SK-N-SH treated with all-trans-retinoic acid at 6 μM for 48 hours (cell line): ENCODE measurements around the gene OR51F2.
"Not testable (repeated sequence)": the region's sequence is repeated elsewhere in the genome, so short reads cannot be mapped to it uniquely, and the experiment has no call there.

Experiments used
- ATAC-seq: fragments of 200-7000 bp; cut with Tn5 transposase; 3 replicates; pipeline ENCODE4 v1.9.1; 2020; ENCODE audit warnings: mild to moderate bottlenecking, moderate library complexity
- ARNTL ChIP-seq: fragments of 450-650 bp; formaldehyde crosslinking; IDR thresholded peaks from 2 replicates; pipeline ENCODE4 v1.5.0; 2020; ENCODE audit warnings: low read depth, mild to moderate bottlenecking, moderate library complexity, borderline replicate concordance
- BACH2 ChIP-seq: fragments of 250-450 bp; sonication (Bioruptor Pico); IDR thresholded peaks from 2 replicates; pipeline ENCODE4 v1.9.0; 2021; ENCODE audit warnings: mild to moderate bottlenecking, borderline replicate concordance
- CSDC2 ChIP-seq: fragments of 250-450 bp; sonication (Bioruptor Pico); IDR thresholded peaks from 2 replicates; pipeline ENCODE4 v1.5.0; 2020; ENCODE audit warnings: mild to moderate bottlenecking, moderate library complexity
- CSRNP3 ChIP-seq: fragments of 250-450 bp; sonication (Bioruptor Pico); IDR thresholded peaks from 2 replicates; pipeline ENCODE4 v1.5.1; 2021; ENCODE audit warnings: mild to moderate bottlenecking, moderate library complexity
- GLIS3 ChIP-seq: fragments of 250-450 bp; sonication (Bioruptor Pico); IDR thresholded peaks from 2 replicates; pipeline ENCODE4 v1.5.0; 2020; ENCODE audit warnings: mild to moderate bottlenecking, moderate library complexity
- PPARA ChIP-seq: fragments of 250-450 bp; sonication (Bioruptor Pico); IDR thresholded peaks from 2 replicates; pipeline ENCODE4 v1.5.0; 2020; ENCODE audit warnings: mild to moderate bottlenecking, borderline replicate concordance
- RARB ChIP-seq: fragments of 250-450 bp; sonication (Bioruptor Pico); IDR thresholded peaks from 2 replicates; pipeline ENCODE4 v1.8.0; 2021; ENCODE audit warnings: mild to moderate bottlenecking, moderate library complexity
- SNAI2 ChIP-seq: fragments of 250-450 bp; sonication (Bioruptor Pico); IDR thresholded peaks from 2 replicates; pipeline ENCODE4 v1.5.0; 2020; ENCODE audit warnings: mild to moderate bottlenecking, moderate library complexity
- TCF4 ChIP-seq: fragments of 250-450 bp; sonication (Bioruptor Pico); IDR thresholded peaks from 2 replicates; pipeline ENCODE4 v1.8.0; 2021; ENCODE audit warnings: mild to moderate bottlenecking, moderate library complexity, borderline replicate concordance
- ZC3H10 ChIP-seq: fragments of 250-450 bp; sonication (Bioruptor Pico); IDR thresholded peaks from 2 replicates; pipeline ENCODE4 v1.5.1; 2021; ENCODE audit warnings: mild to moderate bottlenecking, moderate library complexity
- ZFP3 ChIP-seq: fragments of 250-450 bp; sonication (Bioruptor Pico); IDR thresholded peaks from 2 replicates; pipeline ENCODE4 v1.5.0; 2020; ENCODE audit warnings: mild to moderate bottlenecking, moderate library complexity
- ZFP30 ChIP-seq: fragments of 450-650 bp; formaldehyde crosslinking; IDR thresholded peaks from 2 replicates; pipeline ENCODE4 v1.5.0; 2022; ENCODE audit warnings: mild to moderate bottlenecking, moderate library complexity
- ZNF70 ChIP-seq: fragments of 450-650 bp; formaldehyde crosslinking; IDR thresholded peaks from 2 replicates; pipeline ENCODE4 v1.5.0; 2020; ENCODE audit warnings: mild to moderate bottlenecking, moderate library complexity
- ZNF8 ChIP-seq: fragments of 450-650 bp; formaldehyde crosslinking; IDR thresholded peaks from 2 replicates; pipeline ENCODE4 v1.5.0; 2020; ENCODE audit warnings: mild to moderate bottlenecking, moderate library complexity
- TF ChIP-seq, protein P1 (sequence below): fragments of 250-450 bp; sonication (Bioruptor Pico); IDR thresholded peaks from 2 replicates; pipeline ENCODE4 v1.5.1; 2020; ENCODE audit warnings: low read depth, mild to moderate bottlenecking, moderate library complexity
- TF ChIP-seq, protein P2 (sequence below): fragments of 250-450 bp; sonication (Bioruptor Pico); IDR thresholded peaks from 2 replicates; pipeline ENCODE4 v1.8.0; 2020; ENCODE audit warnings: mild to moderate bottlenecking, moderate library complexity, borderline replicate concordance

Gene OR51F2

DNA sequence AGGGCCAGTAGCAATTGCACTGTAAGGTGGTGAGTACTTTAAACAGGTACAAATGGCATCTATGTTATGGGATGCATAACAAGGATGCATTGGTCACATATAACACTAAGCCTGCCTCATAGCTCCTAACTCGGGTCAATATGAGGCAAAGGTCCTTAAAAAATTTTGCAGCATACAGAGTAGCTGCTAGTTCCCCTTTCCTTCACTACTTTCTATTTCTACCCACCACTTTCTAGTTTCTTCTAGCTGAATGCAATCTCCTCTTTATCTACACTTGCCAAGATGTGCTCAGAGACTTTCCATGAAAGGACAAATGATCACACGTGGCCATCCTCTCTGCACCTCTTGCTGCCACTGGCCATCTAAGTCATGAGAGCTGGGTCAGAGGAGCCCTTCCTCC lies 9.8 kb downstream of the OR51F2 start:
- ATAC-seq = no peak
- TF ChIP-seq ZNF8 (CRISPR knock-in tag) = no peak
- no peak for TF ChIP-seq ARNTL (CRISPR knock-in tag)

DNA sequence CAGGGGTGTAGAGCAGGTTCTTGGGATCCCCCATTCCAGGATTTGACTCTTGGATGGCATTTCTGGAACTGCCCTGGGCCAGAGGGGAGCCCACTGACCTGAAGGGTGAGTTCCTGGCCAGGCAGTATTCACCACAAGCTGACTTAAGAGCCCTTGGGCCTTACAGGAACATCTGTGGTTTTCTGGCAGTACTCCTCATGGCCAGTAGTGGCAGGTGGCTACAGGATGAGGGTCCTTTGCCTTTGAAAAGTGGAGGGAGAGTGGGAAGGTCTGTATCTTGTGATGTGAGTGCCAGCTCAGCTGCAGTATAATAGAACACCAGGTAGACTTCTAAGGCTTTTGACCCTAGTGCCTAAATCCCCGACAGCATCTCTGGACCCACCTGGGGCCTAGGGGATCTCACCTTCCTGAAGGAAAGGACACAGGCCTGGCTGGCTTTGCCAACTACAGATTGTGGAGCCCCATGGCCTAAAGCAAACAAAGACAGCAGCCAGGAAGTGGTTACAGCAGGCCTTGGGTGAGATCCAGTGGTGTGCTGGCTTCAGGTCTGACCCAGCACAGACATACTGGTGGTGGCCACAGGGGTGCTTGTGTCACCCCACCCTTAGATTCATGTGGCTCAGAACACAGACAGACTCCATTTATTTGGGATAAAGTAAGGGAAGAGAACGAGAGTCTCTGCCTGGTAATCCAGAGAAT lies 18.9 kb downstream of the OR51F2 start:
- TF ChIP-seq PPARA (CRISPR knock-in tag) = no peak
- no peak for TF ChIP-seq ZNF8 (CRISPR knock-in tag)
- no peak for ATAC-seq

GRCh38 chr11:4848908-4849532 lies 27.9 kb downstream of the OR51F2 start, which contains the start of gene OR51S1:
Gene OR51S1 (minus strand): TSS chr11:4849208. CDS start chr11:4849208, 0 bp downstream.
- no peak for TF ChIP-seq ZFP30
- TF ChIP-seq SNAI2 (CRISPR knock-in tag) = no peak
- no peak for TF ChIP-seq RARB (CRISPR knock-in tag)
- no peak for TF ChIP-seq BACH2 (CRISPR knock-in tag)
- no peak for TF ChIP-seq ZFP3 (CRISPR knock-in tag)
- TF ChIP-seq, protein P1, sequence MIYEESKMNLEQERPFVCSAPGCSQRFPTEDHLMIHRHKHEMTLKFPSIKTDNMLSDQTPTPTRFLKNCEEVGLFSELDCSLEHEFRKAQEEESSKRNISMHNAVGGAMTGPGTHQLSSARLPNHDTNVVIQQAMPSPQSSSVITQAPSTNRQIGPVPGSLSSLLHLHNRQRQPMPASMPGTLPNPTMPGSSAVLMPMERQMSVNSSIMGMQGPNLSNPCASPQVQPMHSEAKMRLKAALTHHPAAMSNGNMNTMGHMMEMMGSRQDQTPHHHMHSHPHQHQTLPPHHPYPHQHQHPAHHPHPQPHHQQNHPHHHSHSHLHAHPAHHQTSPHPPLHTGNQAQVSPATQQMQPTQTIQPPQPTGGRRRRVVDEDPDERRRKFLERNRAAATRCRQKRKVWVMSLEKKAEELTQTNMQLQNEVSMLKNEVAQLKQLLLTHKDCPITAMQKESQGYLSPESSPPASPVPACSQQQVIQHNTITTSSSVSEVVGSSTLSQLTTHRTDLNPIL (CRISPR knock-in tag) = no peak
- no peak for TF ChIP-seq ZNF70
- TF ChIP-seq, protein P2, sequence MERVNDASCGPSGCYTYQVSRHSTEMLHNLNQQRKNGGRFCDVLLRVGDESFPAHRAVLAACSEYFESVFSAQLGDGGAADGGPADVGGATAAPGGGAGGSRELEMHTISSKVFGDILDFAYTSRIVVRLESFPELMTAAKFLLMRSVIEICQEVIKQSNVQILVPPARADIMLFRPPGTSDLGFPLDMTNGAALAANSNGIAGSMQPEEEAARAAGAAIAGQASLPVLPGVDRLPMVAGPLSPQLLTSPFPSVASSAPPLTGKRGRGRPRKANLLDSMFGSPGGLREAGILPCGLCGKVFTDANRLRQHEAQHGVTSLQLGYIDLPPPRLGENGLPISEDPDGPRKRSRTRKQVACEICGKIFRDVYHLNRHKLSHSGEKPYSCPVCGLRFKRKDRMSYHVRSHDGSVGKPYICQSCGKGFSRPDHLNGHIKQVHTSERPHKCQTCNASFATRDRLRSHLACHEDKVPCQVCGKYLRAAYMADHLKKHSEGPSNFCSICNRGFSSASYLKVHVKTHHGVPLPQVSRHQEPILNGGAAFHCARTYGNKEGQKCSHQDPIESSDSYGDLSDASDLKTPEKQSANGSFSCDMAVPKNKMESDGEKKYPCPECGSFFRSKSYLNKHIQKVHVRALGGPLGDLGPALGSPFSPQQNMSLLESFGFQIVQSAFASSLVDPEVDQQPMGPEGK (CRISPR knock-in tag) = no peak
- no peak for ATAC-seq

- ATAC-seq = no peak
- TF ChIP-seq, protein P1 (CRISPR knock-in tag) = no peak
- no peak for TF ChIP-seq ZNF8 (CRISPR knock-in tag)
- no peak for TF ChIP-seq ZC3H10
- no peak for TF ChIP-seq ZFP30
- no peak for TF ChIP-seq CSRNP3
- TF ChIP-seq ZNF70 = no peak
- TF ChIP-seq TCF4 = no peak
- TF ChIP-seq, protein P2 (CRISPR knock-in tag) = no peak
- no peak for TF ChIP-seq RARB (CRISPR knock-in tag)
- no peak for TF ChIP-seq PPARA (CRISPR knock-in tag)
- TF ChIP-seq ARNTL (CRISPR knock-in tag) = no peak
- TF ChIP-seq ZFP3 (CRISPR knock-in tag) = no peak
- TF ChIP-seq GLIS3 = no peak
- no peak for TF ChIP-seq CSDC2
These were observed 29.9 kb downstream of the OR51F2 start for GRCh38 chr11:4851033-4851432.

GRCh38 chr11:4854286-4854685 lies 33.2 kb downstream of the OR51F2 start:
- ATAC-seq = not testable (repeated sequence)
